Activated CD4-positive, CD25-positive, alpha-beta regulatory T cell (primary cell): Measurements from ENCODE around the gene IER5L.
"Not testable (repeated sequence)": the region's sequence is repeated elsewhere in the genome, so short reads cannot be mapped to it uniquely, and the experiment has no call there.

Experiments
- DNase-seq, 4 experiments: peaks; one replicate each; lab custom pipeline; 2025; lab: John Stamatoyannopoulos, UW

IER5L gene

DNA sequence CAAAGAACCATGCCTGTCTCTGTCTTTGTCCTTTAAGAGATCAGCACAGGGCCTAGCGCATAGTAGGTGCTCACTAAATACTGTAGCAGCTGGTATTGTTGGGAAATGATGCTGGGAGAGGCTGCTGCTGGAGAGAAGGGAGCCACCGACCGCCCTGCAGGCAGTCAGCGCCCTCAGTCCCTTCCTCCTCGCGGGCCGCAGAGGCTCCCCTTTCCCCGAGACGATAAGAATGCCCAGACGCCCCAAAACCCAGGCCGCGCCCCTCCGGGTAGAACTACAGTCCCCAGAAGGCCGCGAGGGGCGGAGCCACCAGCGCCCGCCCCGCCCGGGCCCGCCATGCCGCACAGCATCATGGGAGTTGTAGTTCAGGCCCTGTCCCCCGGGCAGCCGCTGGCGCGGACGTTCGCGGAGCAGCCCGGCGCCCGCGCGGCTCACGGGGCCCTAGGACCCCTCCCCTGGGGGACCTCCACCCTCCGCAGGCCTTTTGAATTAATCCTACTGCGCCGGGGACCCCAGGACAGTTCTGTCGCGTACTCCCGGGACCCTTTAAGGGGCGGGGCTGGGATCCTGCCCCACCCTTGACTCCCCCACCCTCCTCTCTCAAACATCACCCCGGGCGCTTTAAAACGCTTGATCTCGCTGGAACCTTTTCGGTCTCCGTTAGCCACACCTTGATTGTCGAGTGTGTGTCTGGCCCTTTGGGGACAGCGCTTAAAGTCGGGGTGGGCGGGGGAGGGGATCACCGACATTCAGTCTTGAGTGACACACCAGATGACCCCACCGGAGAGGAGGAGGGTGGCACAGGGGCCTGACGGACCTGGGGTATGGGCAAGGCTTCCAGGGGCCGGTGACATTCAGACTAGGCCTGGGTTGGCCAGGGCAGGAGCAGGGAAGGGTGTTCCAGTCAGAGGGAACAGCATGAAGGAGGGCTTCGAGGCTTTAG lies 24.8 kb upstream of the IER5L start:
- peak; percentile 77 to 84 (median 80) for DNase-seq

DNA sequence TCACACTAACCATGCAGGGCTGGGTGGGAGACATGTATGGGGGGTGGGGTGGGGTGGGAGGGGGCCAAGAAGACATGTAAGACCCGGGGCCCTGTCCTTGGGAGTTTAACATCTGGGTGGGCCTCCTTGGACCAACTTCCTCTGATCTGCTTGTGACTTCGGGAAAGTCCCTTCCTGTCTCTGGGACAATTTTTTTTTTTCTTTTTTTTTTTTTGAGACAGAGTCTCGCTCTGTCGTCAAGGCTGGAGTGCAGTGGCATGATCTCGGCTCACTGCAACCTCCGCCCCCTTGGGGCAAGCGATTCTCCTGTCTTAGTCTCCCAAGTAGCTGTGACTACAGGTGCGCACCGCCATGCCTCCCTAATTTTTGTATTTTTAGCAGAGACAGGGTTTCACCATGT lies 23.8 kb upstream of the IER5L start:
- no peak for DNase-seq

DNA sequence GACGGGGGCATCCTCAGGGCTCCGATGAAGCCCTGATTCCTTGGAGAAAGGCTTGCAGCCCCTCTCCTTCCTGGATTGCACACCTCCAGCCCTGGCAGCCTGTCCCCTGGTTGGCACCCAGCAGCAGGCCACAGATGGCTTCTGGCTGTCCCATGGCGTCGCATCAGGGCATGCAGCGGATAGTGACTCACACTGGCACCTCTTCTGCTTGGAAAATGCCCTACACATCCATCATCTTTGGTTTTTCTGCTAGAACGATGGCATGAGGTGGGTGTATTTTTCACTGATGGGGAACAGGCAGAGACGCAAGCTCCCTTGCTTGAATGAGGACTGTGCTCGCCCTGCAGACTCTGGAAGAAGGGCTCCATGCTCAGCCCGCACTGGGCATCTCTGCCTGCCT lies 23.2 kb upstream of the IER5L start:
- no peak for DNase-seq

DNA sequence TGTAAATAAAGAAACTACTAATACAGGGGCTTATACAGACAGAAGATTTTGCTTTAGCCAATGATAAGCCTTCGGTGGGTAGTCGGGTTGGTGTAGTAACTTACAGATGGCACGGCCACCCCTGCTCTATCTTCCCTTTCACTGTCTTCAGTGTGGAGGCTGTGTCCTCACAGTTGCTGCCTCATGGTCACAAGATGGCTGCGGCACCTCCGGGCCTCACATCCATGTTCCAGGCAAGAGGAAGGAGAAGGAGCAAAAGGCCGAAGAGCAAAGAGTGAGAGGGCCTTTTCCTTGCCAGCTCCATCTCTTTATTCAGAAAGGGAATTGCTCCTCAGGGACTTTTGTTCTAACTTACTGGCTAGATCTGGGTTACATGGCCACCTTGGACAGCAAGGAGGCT lies 22.2 kb upstream of the IER5L start:
- no peak for DNase-seq

DNA sequence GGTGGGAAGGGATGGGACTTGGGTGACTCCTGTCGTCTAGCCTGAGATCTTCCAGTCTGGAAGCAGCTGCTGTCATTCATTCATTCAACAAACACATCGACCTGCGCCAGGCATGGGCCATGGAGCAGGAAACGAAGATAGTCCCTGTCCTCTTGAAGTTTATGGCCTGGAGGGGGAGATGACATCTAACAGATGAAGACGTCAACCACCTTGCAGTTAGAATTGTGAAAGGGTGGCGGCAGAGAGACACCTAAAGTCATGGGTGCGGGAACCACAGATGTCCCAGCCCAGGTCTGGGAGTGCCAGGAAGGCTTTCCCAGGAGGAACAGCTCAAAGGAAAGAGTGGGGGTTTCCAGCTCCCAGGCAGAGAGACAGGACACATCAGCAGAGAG lies 21.0 kb upstream of the IER5L start:
- DNase-seq, result no peak

DNA sequence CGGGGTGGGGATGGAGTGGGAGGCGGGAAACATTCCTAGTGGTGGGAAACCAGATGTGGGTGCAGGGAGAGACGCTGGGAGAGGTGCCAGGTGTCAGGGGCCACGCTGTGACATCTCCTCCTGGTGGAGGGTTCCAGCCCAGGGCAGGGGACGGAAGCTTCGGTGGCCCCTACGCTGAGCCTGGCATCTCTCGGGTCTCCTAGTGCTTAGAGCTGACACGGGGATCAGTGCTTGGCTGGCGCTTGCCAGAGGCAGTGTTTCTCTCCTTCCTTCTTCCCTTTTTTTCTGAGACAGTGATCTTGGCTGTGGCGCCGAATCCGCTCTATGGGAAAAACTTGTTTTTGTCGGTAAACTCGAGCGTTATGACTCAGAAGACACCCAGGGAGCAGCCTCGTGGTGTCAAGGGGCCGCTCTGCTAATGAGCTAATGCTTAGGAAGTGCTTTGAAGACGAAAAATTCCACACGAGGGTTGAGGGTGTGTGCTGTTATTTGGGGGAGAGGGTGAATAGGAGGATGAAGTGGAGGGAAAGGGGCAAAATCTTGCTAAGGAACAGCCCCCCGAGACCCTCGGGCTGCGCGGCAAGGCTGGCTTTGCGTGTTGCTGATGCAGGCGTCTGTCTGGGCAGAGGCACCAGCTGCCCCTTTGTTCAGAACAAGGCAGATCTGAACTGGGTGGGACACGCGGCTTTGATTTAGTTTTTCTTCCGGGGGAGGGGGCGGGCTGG lies 20.4 kb upstream of the IER5L start:
- DNase-seq, result no peak

DNA sequence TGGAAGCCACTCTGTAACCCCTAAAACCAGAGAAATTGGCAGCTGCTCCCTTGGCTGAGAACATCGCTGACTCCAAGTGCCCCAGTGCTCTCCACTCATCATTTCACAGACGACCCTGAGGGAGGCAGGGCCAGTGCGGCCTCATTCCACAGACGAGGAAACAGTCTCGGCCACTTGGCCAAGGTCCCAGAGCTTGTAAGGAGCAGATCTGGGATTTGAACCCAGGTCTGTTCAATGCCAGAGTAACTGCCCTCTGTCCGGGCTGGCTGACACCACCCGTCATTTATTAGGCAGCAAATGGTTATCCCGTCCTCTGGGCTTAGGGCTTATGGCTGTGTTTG lies 19.9 kb upstream of the IER5L start:
- no peak for DNase-seq

DNA sequence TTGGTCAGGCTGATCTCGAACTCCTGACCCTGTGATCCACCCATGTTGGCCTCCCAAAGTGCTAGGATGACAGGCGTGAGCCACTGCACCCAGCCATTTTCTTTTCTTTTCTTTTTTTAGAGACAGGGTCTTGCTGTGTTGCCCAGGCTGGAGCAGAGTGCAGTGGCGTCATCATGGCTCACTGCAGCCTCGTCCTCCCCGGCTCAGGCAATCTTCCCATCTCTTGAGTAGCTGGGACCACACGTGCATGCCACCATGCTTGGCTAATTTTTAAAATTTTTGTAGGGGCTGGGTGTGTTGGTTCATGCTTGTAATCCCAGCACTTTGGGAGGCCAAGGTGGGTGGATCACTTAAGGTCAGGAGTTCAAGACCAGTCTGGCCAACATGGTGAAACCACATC lies 19.0 kb upstream of the IER5L start:
- not testable (repeated sequence) for DNase-seq

DNA sequence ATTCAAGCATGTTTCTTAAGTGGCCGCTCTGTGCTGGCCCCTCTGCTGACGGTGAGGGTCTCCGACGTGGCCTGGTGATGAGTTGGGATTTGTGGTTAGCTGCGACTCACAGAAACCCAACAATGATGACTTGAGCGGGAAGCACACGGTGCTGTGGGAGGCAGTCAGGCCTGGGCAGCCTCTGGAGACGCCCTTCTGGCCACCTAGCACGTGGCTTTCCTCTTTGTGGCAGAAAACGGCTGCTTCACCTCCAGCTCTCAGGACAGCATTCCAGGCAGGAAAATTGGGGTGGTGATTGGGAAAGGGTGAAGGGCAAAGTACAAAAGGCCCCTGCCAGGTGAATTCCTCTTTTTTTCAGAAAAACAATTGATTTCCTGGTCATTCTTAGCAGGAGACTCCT lies 17.5 kb upstream of the IER5L start:
- no peak for DNase-seq

DNA sequence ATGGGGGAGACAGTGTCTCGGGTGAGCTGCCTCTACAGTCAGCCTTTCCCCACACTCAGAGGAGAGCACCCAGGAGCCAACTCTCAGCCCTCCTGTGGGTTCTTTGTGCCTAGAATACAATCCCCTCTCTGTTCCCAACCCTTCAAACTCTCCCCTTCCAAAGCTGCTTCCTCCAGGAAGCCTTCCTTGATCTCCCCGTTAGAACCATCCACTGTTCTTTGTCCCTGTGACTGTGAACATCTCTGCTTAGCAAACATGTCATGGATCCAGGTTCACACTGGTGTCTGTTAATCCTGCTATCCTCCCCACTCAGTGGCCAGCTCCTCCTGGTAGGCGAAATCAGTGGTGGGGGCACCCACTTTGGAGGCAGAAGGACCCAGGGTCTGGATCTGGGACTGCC lies 16.2 kb upstream of the IER5L start:
- no peak for DNase-seq

DNA sequence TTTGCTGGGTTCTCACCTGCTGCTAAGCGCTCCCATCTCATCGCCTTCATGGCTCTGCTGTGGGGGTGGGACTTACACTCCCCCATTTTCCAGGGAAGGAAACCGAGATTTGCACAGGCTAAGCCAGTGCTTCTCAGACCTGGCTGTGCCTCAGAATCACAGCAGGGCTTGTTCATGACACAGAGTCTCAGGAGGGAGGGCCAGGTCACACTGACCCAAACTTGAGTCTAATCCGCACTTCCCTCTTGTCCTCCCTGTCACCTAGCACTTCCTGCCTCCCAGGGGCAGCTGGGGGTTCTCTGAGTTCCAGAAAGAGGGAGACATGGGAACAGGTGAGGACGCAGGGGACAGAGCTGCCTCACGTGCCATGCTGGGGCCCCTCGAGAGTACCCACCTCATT lies 15.6 kb upstream of the IER5L start:
- no peak for DNase-seq

DNA sequence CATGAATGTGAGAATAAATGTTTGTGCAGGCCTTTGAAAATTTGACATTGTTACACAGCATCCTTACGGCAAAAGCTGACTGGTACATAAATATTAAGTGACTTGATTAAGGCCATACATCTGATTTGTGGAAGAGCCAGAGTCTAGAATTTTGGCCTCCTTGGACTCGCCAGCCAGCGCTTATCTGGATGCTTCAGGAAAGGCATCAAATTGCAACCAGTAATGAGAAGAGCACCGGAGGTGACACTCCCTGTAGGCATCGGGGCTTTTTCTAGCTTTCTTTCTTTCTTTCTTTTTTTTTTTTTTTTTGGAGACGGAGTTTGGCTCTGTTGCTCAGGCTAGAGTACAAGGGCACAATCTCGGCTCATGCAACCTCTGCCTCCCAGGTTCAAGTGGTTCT lies 13.2 kb upstream of the IER5L start:
- DNase-seq, result no peak

DNA sequence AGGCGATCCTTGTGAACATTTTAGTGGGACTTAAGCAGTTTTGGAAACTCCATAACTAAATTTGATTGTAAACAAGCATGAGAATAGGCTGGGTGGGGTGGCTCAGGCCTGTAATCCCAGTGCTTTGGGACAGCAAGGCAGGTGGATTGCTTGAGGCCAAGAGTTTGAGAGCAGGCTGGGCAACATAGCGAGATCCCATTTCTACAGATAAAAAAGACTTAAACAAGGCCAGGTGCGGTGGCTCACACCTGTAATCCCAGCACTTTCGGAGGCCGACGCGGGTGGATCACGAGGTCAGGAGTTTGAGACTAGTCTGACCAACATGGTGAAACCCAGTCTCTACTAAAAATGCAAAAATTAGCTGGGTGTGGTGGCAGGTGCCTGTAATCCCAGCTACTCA lies 11.9 kb upstream of the IER5L start:
- DNase-seq, result not testable (repeated sequence)

DNA sequence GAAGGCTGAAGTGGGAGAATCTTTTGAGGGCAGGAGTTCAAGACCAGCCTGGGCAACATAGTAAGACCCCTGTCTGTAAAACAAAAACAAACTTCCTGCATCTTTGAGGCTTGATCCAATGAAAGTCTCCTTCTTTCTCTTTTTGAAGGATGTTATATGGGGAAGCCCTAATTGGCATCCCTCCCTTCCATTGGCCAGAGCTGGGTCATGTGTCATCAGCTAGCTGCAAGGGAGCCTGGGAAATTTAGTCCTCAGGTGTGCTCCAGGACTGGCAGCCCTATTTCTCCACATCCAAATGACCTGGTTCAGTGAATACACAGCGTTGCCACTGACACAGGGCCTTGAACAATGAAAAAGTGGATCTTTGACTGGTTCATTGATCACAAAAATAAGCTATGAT lies 9.0 kb upstream of the IER5L start:
- DNase-seq, result no peak

DNA sequence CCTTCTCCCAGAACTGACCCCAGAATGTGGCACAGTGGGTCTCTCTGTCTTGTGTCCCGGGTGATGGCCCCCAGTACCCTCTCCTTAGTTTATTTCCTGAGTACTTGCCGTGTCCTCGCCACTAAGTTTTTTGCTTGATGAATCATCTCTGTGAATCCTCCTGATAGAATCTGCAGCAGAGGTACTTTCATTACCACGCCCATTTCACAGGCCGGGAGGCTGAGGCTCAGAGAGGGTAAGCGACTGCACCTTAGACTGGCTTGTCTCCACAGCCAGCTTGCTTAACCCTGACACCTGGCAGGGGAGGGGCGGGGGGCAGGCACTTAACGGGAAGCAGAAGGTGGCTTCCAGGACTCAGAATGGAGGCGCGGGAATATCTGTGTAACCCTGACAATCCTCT lies 7.9 kb upstream of the IER5L start:
- no peak for DNase-seq

DNA sequence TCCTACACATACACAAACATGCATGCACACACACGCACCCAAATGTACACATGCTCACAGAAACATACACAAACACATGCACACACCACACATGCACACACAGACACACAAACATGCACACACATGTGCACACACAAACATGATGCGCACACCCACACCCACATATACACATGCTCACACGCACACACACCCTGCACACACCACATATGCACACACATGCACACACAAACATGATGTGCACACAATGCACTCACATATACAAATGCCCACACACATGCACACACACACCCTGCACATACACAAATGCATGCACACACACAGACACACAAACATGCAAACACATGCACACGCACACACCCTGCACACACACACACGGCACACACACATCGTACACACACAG lies 7.3 kb upstream of the IER5L start:
- no peak for DNase-seq

DNA sequence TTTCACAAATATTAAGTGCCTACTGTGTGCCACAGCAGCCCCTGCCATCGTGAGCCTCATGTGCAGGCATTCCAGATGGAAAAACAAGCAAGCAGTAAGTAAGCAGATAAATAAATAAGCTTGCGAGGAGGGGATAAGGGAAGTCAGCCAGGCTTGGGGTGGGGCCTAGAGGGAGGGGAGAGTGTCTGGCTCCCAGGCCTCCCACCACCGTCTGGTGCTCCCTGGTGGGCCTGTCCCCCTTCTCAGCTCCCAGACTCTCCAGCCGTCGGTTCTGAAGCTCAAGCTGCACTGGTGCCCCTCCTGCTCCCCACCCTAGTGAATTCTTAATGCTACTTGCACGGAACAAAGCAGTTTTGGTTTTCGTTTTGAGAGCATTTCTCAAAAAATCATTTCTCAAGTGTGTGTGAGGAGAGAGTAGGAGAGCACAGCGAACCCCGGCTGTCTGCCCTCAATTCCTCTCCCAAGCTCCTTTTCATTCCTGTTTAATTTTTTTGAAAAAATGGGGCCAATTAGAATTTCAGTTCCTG lies 6.6 kb upstream of the IER5L start:
- DNase-seq, result no peak

DNA sequence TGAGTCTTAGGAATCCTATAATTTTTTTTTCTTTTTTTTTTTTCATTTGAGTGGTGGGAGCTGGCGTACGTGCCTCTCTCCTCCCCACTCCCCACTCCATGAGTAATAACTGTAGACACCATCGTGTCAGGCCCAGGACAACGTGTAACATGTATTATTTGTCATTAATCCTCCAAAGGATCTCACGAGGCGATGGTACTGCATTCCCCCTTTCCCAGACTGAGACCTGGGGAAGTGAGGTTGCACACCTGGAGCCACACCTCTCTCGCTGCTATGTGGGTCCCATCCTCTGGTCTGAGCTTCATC lies 6.1 kb upstream of the IER5L start:
- no peak for DNase-seq

DNA sequence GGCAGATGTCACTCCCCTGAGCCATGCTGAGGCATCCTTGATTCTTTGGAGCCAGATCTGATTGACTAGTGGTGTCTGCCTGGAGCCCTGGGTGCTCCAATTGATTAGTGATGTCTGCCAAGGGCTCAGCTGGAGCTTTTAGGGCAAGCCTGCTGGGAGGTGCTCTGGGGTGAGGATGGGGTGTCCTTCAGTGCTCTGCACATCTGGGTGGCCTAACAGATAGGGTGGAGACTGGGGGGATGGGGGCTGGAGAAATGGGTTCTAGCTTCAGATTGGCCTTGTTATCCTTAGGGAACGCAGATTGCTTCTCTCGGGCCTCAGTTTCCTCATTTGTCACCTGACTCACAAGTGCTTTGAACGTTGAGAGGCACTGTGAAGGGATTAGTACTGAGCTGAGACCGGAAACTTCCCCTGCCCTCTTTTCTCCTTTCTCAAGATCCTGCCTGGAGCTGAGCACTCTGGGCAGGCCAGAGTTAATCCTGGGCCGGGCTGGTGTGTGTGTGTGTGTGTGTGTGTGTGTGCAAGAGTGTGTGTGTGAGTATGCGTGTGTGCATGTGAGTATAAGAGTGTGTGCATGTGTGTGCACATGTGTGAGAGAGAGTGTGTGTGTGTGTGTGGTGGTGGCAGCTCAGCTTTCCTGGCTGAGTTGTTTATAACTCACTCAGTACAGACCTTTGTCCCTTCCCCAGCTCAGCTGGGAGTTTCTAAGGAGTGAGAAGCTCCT lies 5.6 kb upstream of the IER5L start:
- DNase-seq, result no peak

DNA sequence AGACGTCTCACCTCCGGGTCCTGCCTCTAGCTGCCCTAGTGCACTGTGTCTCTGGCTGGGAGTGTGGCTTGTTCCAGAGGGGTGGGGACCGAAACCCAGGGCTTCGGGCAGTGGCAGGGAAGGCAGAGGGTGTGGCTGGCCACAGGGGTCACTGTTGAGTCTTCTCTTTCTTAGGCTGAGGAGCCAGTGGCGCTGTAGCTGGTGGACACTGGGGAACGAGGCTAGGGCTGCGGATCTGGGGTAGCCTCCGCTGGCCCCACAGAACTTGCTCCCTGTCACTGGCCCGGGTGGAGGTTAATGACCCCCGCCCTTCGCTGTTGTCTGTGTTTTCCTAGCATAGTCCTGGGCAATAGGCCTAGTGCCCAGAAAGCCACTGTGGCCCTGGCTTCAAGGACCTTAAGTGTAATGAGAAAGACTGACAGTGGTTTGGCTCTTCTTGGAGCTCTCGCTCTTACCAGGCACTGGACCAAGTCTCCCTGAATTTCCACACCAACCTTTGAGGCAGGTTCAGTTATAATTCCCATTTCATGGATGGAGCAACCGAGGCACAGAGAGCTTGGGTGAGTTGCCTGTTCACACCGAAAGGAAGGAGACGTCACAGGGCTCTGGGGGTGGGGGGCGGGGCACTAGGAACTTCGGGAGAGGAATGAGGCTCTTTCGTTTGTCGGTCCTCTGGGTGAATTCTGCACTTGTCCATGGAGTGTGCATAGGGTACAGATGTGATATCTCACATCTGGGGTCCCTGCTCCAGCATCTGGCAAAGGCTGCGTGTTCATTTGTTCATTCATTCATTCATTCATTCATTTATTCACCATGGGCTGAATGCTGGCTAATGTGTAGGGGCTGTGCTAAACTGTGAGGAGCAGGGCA lies 4.8 kb upstream of the IER5L start:
- no peak for DNase-seq

DNA sequence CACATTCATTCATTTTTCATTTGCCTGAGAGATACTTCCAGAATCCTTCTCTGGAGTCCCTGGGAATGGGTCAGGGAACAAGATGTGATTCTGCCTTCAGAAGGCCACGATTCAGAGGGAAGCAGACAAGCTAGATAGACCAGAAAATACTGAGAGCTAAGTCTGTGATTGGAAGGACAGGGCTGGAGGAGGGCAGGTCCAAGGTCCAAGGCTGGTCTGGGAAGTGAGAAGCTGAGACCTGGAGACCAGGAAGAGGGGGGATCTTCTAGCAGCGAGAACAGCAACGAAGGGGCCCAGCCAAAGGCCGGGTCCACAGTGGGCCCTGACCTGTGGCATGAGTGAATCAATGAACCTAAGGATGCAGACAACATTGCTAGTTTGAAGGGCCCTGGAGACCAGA lies 4.1 kb upstream of the IER5L start:
- no peak for DNase-seq

DNA sequence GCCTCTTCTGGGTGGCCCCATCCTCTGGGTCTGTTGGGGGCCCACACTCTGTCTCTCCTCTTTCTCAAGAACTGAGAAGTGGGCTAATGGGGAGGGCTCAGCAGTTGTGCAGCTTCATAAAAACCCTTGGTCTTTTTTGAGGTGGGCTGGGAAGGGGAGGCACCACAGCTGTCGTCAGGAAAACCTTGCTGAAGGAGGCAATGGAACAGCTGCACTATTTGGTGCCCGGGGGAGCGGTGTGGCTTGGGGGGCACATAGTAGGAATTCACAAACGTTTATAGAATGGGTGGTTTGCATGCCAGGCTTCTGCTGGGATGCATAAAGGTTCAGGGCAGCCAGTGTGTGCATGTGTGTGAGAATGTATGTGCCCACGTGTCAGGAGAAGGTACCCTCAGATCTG lies 3.2 kb upstream of the IER5L start:
- no peak for DNase-seq
